Body of pancreas (tissue), 4 donors: Measurements from ENCODE around the gene PRRX1.

ENCODE experiments used
- POLR2A ChIP-seq, 3 donors: fragments of 450-650 bp; IDR thresholded peaks; one replicate each; pipeline ENCODE4 v1.6.1; 2016; ENCODE audit warnings: antibody characterized with exemption in 3 of 3, mild to moderate bottlenecking in 2 of 3
- TF ChIP-seq, protein P1 (sequence below), 7 experiments: fragments of 450-650 bp in 4 of 7; fragments of 200-600 bp in 3 of 7; sonication (generic) in 3 of 7; IDR thresholded peaks; one replicate each; pipeline ENCODE4 v1.5.1; 2016 to 2019; ENCODE audit warnings: antibody characterized with exemption in 7 of 7

DNA sequence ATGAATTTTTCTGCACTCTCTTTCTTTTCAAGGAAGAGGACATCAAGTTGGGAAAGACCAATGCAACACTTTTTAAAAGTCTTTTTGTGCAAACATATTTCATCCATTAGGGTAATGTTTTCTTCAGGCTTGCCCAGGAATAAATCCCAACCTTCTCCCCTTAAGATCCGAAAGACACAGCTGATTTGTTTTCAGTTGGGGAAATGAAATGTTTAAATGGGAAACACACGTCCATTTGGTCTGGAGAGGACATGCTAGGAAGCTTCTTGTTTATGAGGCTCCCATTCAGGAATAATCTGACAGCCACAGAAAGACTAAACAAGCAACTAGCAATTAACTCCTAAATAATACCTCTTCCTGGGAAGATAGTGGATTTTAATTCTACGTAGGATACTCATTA, 91.9 kb downstream of the PRRX1 start:
- TF ChIP-seq, protein P1, sequence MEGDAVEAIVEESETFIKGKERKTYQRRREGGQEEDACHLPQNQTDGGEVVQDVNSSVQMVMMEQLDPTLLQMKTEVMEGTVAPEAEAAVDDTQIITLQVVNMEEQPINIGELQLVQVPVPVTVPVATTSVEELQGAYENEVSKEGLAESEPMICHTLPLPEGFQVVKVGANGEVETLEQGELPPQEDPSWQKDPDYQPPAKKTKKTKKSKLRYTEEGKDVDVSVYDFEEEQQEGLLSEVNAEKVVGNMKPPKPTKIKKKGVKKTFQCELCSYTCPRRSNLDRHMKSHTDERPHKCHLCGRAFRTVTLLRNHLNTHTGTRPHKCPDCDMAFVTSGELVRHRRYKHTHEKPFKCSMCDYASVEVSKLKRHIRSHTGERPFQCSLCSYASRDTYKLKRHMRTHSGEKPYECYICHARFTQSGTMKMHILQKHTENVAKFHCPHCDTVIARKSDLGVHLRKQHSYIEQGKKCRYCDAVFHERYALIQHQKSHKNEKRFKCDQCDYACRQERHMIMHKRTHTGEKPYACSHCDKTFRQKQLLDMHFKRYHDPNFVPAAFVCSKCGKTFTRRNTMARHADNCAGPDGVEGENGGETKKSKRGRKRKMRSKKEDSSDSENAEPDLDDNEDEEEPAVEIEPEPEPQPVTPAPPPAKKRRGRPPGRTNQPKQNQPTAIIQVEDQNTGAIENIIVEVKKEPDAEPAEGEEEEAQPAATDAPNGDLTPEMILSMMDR (IDR thresholded peaks at IDR 0.05): no peak
- TF ChIP-seq POLR2A (IDR thresholded peaks at IDR 0.05): no peak
